ENCODE data around the gene NOS1AP.

Gene NOS1AP

GRCh38 chr1:162383091-162383490, 313.6 kb downstream of the NOS1AP start:
- Mint-ChIP-seq H3K4me1 (ENCODE audit: low read depth) (no peaks in the 10 kb centered on the region), H3K4me3 (no peak overlapping the region)

GRCh38 chr1:162383516-162383915, 314.0 kb downstream of the NOS1AP start:
- no peak for DNase-seq
- Mint-ChIP-seq H3K4me1 (ENCODE audit: low read depth) (no peaks in the 10 kb centered on the region), H3K27ac (no peak overlapping the region), H3K9me3 (no peaks in the 10 kb centered on the region), H3K27me3 (no peaks in the 10 kb centered on the region), H3K36me3 (ENCODE audit: low read depth) (no peaks in the 10 kb centered on the region), H3K4me3 (no peak overlapping the region)

More at GRCh38 chr1:162383091-162383490, 313.6 kb downstream of the NOS1AP start:
- Mint-ChIP-seq H3K27ac (no peak overlapping the region), H3K27me3 (no peaks in the 10 kb centered on the region), H3K36me3 (ENCODE audit: low read depth) (no peaks in the 10 kb centered on the region), H3K9me3 (no peaks in the 10 kb centered on the region)
- no peak for DNase-seq

GRCh38 chr1:162384116-162384515, 314.6 kb downstream of the NOS1AP start:
- Mint-ChIP-seq H3K4me3 (no peak overlapping the region), H3K4me1 (ENCODE audit: low read depth) (no peaks in the 10 kb centered on the region), H3K27me3 (peaks cover 6% of the 10 kb centered on the region), H3K36me3 (ENCODE audit: low read depth) (no peaks in the 10 kb centered on the region), H3K27ac (no peak overlapping the region), H3K9me3 (no peaks in the 10 kb centered on the region)
- DNase-seq, result no peak

GRCh38 chr1:162384601-162385279, 315.2 kb downstream of the NOS1AP start:
- H3K4me1 Mint-ChIP-seq (ENCODE audit: low read depth), result no peaks in the 10 kb centered on the region
- peaks cover 11% of the 10 kb centered on the region for H3K27me3 Mint-ChIP-seq
- no peak overlapping the region for H3K4me3 Mint-ChIP-seq
- DNase-seq, result no peak
- no peaks in the 10 kb centered on the region for H3K9me3 Mint-ChIP-seq
- no peak overlapping the region for H3K27ac Mint-ChIP-seq
- no peaks in the 10 kb centered on the region for H3K36me3 Mint-ChIP-seq (ENCODE audit: low read depth)

- no peaks in the 10 kb centered on the region for H3K4me1 Mint-ChIP-seq (ENCODE audit: low read depth)
- H3K27me3 Mint-ChIP-seq, result peaks cover 16% of the 10 kb centered on the region
- H3K4me3 Mint-ChIP-seq, result no peak overlapping the region
- H3K36me3 Mint-ChIP-seq (ENCODE audit: low read depth), result no peaks in the 10 kb centered on the region
- DNase-seq, result no peak
- no peaks in the 10 kb centered on the region for H3K9me3 Mint-ChIP-seq
- H3K27ac Mint-ChIP-seq, result no peak overlapping the region
Measured at GRCh38 chr1:162385280-162385623, 315.8 kb downstream of the NOS1AP start.

- Mint-ChIP-seq H3K27ac (no peak overlapping the region), H3K36me3 (ENCODE audit: low read depth) (no peaks in the 10 kb centered on the region), H3K9me3 (no peaks in the 10 kb centered on the region), H3K4me3 (no peak overlapping the region), H3K27me3 (peaks cover 20% of the 10 kb centered on the region), H3K4me1 (ENCODE audit: low read depth) (no peaks in the 10 kb centered on the region)
- no peak for DNase-seq
Measured at GRCh38 chr1:162385702-162386101, 316.2 kb downstream of the NOS1AP start.

GRCh38 chr1:162386292-162387225, 317.1 kb downstream of the NOS1AP start:
- no peaks in the 10 kb centered on the region for H3K9me3 Mint-ChIP-seq
- no peaks in the 10 kb centered on the region for H3K36me3 Mint-ChIP-seq (ENCODE audit: low read depth)
- H3K4me1 Mint-ChIP-seq (ENCODE audit: low read depth), result no peaks in the 10 kb centered on the region
- H3K27ac Mint-ChIP-seq, result no peak overlapping the region
- H3K4me3 Mint-ChIP-seq, result no peak overlapping the region
- H3K27me3 Mint-ChIP-seq, result peaks cover 20% of the 10 kb centered on the region
- no peak for DNase-seq

- H3K36me3 Mint-ChIP-seq (ENCODE audit: low read depth), result no peaks in the 10 kb centered on the region
- no peak overlapping the region for H3K4me3 Mint-ChIP-seq
- no peak for DNase-seq
- peaks cover 20% of the 10 kb centered on the region for H3K27me3 Mint-ChIP-seq
- H3K4me1 Mint-ChIP-seq (ENCODE audit: low read depth), result no peaks in the 10 kb centered on the region
- H3K27ac Mint-ChIP-seq, result no peak overlapping the region
- no peaks in the 10 kb centered on the region for H3K9me3 Mint-ChIP-seq
Measured at GRCh38 chr1:162387226-162388082, 318.0 kb downstream of the NOS1AP start.

GRCh38 chr1:162388083-162388594, 318.6 kb downstream of the NOS1AP start:
- no peak for DNase-seq

GRCh38 chr1:162388615-162389014, 319.1 kb downstream of the NOS1AP start:
- peaks cover 20% of the 10 kb centered on the region for H3K27me3 Mint-ChIP-seq
- H3K9me3 Mint-ChIP-seq, result no peaks in the 10 kb centered on the region

More at GRCh38 chr1:162388083-162388594, 318.6 kb downstream of the NOS1AP start:
- Mint-ChIP-seq H3K36me3 (ENCODE audit: low read depth) (no peaks in the 10 kb centered on the region), H3K9me3 (no peaks in the 10 kb centered on the region), H3K4me1 (ENCODE audit: low read depth) (no peaks in the 10 kb centered on the region), H3K27me3 (peaks cover 20% of the 10 kb centered on the region), H3K4me3 (no peak overlapping the region), H3K27ac (no peak overlapping the region)

GRCh38 chr1:162389021-162389818, 319.7 kb downstream of the NOS1AP start:
- Mint-ChIP-seq H3K4me3 (no peak overlapping the region), H3K36me3 (ENCODE audit: low read depth) (no peaks in the 10 kb centered on the region), H3K27ac (no peak overlapping the region), H3K4me1 (ENCODE audit: low read depth) (no peaks in the 10 kb centered on the region), H3K27me3 (peaks cover 20% of the 10 kb centered on the region), H3K9me3 (no peaks in the 10 kb centered on the region)
- DNase-seq, result no peak

More at GRCh38 chr1:162388615-162389014, 319.1 kb downstream of the NOS1AP start:
- Mint-ChIP-seq H3K4me1 (ENCODE audit: low read depth) (no peaks in the 10 kb centered on the region), H3K36me3 (ENCODE audit: low read depth) (no peaks in the 10 kb centered on the region), H3K27ac (no peak overlapping the region), H3K4me3 (no peak overlapping the region)
- DNase-seq, result no peak

GRCh38 chr1:162389971-162390370, 320.5 kb downstream of the NOS1AP start:
- peaks cover 20% of the 10 kb centered on the region for H3K27me3 Mint-ChIP-seq
- H3K27ac Mint-ChIP-seq, result no peak overlapping the region
- no peaks in the 10 kb centered on the region for H3K36me3 Mint-ChIP-seq (ENCODE audit: low read depth)
- no peaks in the 10 kb centered on the region for H3K9me3 Mint-ChIP-seq
- no peaks in the 10 kb centered on the region for H3K4me1 Mint-ChIP-seq (ENCODE audit: low read depth)
- no peak overlapping the region for H3K4me3 Mint-ChIP-seq
- no peak for DNase-seq

GRCh38 chr1:162390396-162391185, 321.1 kb downstream of the NOS1AP start:
- H3K27ac Mint-ChIP-seq, result no peak overlapping the region
- DNase-seq, result no peak
- no peaks in the 10 kb centered on the region for H3K9me3 Mint-ChIP-seq
- no peaks in the 10 kb centered on the region for H3K36me3 Mint-ChIP-seq (ENCODE audit: low read depth)
- H3K27me3 Mint-ChIP-seq, result peaks cover 20% of the 10 kb centered on the region
- no peaks in the 10 kb centered on the region for H3K4me1 Mint-ChIP-seq (ENCODE audit: low read depth)
- H3K4me3 Mint-ChIP-seq, result no peak overlapping the region

All from activated T-cell treated with anti-CD3 and anti-CD28 coated beads, Interleukin-2, amount 50 U/mL, for 24 hours (primary cell).